Activated T-cell treated with anti-CD3 and anti-CD28 coated beads for 1 hour (primary cell): ENCODE measurements around the gene TMEFF1.

ENCODE experiments used
- DNase-seq: peaks from one replicate; pipeline ENCODE4 v3.0.0-alpha.2; 2020; ENCODE audit warnings: low read depth

Gene TMEFF1

GRCh38 chr9:100448266-100448665 lies 24.7 kb upstream of the TMEFF1 start:
- no peak for DNase-seq

GRCh38 chr9:100449420-100449819 lies 23.5 kb upstream of the TMEFF1 start:
- DNase-seq: no peak

DNA sequence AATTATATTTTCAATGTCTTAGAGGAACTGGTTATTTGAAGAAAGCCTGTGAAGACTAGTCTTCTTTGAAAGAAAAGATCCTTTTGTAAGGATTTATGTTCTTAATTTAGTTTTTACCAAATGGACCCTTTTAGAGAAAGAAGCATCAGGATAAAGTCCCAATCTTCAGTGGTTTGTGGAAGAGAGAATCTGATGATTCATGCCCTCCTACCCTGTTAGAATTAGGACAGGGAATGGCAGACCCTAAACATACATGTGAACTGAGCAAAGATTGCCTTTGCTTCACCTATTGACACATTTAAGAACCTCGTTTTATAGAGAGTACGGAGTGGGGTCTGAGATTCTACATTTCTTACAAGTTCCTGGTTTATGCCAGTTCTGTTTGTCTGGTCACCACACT lies 20.1 kb upstream of the TMEFF1 start:
- DNase-seq: no peak

DNA sequence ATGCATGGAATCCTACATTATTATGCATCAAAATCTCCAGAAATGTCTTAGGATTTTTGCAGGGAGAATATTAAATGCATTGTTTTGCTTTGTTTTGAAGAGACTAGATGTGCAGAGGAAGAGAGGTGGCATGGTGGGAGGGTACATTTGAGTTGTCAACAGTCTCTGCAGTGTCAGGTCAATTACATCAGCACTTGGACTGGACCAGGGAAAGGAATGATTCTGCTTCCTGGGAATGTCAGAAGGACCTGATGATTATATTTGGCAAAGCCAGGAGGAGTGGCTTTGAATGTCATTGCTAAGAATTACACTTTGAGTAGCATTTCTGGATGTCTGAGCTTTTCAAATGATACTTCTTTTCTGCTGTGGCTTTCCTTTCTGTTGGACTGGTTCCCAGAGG lies 17.5 kb upstream of the TMEFF1 start:
- DNase-seq: no peak

DNA sequence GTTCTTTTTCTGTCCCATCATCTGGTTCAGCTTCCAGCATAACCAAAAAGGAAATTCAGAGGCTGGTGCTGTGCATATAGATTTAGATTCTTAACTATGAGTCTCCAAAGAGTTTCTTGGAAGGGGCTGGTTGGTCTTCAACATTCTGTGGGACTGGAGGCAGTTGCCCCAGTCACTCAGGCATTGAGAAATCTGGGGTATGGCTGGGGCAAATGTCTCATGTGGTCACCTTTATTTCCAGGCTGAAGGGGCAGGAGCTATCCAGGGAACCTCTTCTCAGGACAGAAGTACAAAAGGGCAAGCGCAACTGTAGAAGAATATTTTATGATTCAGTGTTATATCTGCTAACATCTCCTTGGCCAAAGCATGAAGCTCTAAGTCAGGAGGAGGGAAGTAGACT lies 15.4 kb upstream of the TMEFF1 start:
- no peak for DNase-seq

- no peak for DNase-seq
Observed at GRCh38 chr9:100459963-100460362, 13.0 kb upstream of the TMEFF1 start.

GRCh38 chr9:100465274-100465673 lies 7.7 kb upstream of the TMEFF1 start:
- no peak for DNase-seq

- no peak for DNase-seq
Observed at GRCh38 chr9:100465761-100466160, 7.2 kb upstream of the TMEFF1 start.

DNA sequence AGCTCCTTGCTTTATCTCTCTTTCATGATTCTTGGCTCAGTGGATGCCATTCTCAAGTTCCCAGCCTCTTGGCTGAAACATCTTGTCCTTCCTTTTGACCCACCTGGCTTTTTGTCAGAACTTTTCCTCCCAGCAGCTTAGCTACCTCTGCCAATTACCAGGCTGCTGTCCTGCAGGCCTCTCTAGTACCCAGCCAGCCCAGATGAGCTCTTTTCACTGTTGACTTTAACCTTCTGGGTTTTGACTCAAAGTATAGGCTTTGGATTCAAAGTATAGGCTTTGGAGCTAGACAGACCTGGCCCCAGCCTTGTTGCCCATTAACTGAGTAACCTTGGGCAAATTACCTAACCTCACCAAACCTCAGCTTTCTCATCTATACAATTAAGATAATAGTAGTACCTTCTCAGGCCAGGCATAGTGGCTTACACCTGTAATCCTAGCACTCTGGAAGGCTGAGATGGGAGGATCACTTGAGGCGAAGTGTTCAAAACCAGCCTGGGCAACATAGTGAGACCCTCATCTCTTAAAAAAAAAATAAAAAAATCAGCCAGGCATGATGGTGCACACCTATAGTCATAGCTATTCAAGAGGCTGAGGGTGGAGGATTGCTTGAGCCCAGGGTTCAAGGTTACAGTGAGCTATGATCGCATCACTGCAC lies 6.6 kb upstream of the TMEFF1 start:
- no peak for DNase-seq

GRCh38 chr9:100466829-100467221 lies 6.1 kb upstream of the TMEFF1 start:
- DNase-seq: no peak

GRCh38 chr9:100468041-100468440 lies 4.9 kb upstream of the TMEFF1 start:
- no peak for DNase-seq

DNA sequence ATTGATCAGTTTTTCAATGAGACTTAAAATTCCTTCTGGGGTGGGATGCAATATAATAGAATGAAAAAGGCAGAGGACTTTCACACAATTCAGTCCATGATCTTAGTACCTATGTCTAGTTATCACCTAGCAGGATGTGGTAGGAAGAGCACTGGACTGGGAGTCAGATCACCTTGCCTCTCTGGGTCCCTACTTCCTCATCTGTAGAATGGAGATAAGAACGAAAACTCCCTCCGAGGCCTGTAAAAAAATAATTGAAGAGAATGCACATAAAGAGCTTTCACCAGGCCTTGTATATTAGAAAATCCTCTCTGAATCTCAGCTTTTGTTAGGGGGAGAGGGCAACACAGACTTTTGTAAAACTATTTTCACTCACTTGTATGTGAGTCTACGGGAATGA lies 681 bp upstream of the TMEFF1 start:
- no peak for DNase-seq

- no peak for DNase-seq
Observed at GRCh38 chr9:100473276-100474081, 530 bp downstream of the TMEFF1 start.

DNA sequence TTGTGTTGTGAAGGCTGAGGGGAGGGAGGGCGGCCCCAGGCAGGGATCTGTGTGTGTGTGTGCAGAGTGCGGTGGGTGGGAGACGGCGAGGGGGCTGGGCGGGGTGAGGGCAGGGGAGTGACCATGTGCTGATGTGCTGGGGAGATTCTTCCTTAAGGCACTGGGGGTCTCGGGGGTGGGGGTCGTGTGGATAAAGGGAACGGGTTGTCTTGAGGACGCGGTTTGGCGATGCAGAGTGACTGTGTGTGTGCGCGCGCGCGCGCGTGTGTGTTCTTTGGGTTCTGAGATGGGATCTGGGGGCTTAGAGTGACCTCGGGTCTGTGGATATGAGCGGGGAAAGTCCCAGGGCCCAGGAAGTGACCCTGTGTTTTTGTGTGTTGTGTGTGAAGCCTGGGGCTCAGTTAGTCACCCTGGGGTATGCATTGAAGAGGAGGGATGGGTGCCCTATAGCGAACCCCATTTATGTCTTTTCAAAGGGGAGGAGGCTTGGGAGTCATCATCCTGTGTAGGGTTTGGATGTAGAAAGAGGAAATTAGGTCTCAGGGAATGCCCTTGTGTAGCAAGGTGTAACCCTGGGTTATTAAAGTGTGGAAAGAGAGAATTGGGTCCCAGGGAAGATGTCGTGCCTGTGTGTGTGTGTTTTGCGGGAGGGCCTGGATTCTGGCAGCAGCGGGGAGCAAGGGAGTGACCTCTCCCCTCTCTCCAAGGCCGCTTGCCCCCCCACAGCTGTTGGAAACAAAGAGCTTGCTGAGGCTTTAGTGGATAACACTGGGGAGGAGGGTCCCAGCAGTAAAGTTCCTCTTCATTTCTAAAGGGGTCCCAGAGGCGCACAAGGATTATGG lies 1.4 kb downstream of the TMEFF1 start:
- no peak for DNase-seq

DNA sequence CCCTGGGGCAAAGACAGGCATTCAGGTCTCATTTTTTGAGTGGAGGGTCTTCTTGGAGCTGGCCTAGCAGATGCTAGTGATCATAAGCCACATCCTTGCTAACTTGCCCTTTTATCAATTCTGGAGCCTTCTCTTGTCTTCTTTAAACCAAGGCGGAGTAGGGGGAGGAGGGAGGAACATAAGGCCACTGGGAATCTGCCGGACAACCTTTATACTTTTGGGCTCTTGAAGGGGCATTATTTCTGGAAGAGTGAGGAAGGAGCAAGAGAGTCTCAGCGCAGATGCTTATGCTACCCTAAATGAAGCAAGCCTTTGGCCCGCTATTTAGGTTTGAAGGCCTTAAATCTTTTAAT lies 2.0 kb downstream of the TMEFF1 start:
- no peak for DNase-seq

GRCh38 chr9:100477241-100477640 lies 4.3 kb downstream of the TMEFF1 start:
- DNase-seq: no peak

GRCh38 chr9:100478192-100478591 lies 5.2 kb downstream of the TMEFF1 start:
- DNase-seq: no peak

DNA sequence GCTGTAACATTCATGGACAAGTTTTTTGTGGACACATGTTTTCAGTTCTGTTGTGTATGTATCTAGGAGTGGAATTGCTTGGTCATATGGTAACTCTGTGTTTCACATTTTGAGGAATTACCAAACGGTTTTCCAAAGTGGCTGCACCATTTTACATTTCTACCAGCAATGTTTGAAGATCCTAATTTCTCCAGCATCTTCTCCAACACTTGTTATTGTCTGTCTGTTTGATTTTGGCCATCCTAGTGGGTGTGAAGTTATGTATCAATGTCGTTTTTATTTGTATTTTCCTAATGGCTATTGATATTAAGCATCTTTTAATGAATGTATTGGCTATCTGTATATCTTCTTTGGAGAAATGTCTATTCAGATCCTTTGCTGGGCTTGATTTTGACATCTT lies 6.9 kb downstream of the TMEFF1 start:
- no peak for DNase-seq

DNA sequence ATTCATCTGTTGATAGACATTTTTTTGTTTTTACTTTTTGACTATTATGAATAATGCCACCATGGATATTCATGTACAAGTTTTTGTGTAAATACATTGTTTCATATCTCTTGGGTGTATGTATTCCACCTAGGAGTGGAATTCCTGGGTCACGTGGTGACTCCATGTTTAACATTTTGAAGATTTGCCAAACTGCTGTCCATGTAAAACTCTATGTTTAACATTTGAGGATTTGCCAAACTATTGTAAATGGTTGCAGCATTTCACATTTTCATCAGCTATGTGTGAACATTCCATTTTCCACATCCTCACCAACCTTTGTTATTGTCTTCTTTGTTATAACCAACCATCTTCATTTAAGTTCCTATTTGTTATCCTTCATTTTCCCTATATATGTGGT lies 12.2 kb downstream of the TMEFF1 start:
- no peak for DNase-seq

GRCh38 chr9:100486479-100487176 lies 13.7 kb downstream of the TMEFF1 start:
- DNase-seq: no peak

DNA sequence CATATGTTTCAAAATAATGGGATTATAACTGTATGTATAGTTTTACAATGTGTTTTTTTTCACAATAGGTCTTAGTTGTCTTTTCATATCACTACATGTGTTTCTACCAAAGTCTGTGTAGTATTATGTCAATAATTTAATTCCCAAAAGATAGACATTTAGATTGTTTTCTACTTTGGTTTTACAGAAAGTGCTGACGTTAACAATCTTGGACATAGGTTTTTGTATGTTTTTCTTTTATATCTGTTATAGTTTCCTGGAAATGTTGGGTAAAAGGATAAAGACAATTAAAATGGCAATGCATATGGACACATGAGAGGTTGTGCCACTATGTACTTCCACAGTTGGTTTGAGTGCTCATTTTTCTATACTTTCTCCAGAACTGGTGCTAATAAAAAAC lies 15.2 kb downstream of the TMEFF1 start:
- DNase-seq: no peak

DNA sequence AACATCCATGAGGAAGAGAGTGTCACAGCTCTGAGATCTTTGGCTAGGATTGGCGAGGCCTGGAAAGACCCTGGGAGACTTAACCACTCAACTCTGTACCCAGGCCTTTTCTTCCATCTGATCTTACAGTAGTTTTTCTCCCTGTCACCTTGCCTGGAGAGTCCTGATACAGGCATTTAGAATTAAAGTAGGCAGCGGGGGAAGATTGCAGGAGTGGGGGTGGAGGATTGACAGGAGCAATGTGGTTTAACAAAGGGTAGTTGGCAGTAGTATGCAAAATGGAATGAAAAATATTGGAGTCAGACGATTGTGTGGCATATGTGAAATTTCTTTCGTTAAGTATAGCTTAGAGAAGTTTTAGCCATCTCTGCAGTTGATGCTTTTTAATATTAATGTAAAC lies 16.9 kb downstream of the TMEFF1 start:
- no peak for DNase-seq
